BJ (cell line): ENCODE results near the gene UBTD1. TPM values are rescaled to one million over a fixed set of nuclear protein-coding genes. Genes with fewer than 3 reads are reported as not detected.

Source experiments
- CTCF ChIA-PET: fragments of 350-600 bp; formaldehyde crosslinking; extraction: SDS; loops from one replicate; lab custom pipeline; 2021; ENCODE audit warnings: antibody characterized with exemption, inconsistent platforms; lab: Yijun Ruan, JAX
- POLR2A ChIA-PET: fragments of 300-600 bp; sonication (Branson Sonifier 250); formaldehyde crosslinking; extraction: SDS; loops from one replicate; lab custom pipeline; 2021; ENCODE audit warnings: antibody characterized with exemption; lab: Charles Lee
- DNase-seq: peaks from one replicate; pipeline ENCODE4 v3.0.0-alpha.2; 2011; ENCODE audit warnings: low read depth
- H3K27me3 ChIP-seq: 2 replicates; pipeline ENCODE4 v1.6.0; 2011; ENCODE audit warnings: low read length; ENCODE audit not compliant: control insufficient read depth, insufficient read depth
- H3K36me3 ChIP-seq: 2 replicates; pipeline ENCODE4 v1.5.1; 2011; ENCODE audit warnings: low read length; ENCODE audit not compliant: control insufficient read depth, insufficient read depth
- H3K4me3 ChIP-seq: 2 replicates; pipeline ENCODE4 v1.5.1; 2011; ENCODE audit warnings: low read depth, mild to moderate bottlenecking, control low read depth, low read length
- CTCF ChIP-seq: IDR thresholded peaks from 2 replicates; pipeline ENCODE4 v1.5.1; 2011; ENCODE audit warnings: low read depth, mild to moderate bottlenecking, control low read depth, inconsistent platforms, low read length, moderate library complexity; ENCODE audit not compliant: insufficient read depth
- polyA plus RNA-seq: library from polyadenylated mRNA; depleted of rRNA; stranded (reverse); fragments of >200 nt; gene quantifications from 2 replicates; pipeline ENCODE4 v1.2.3, GENCODE V29; 2011

Gene UBTD1
- polyA plus RNA-seq, 1 experiment = 39.0 TPM

- Histone ChIP-seq H3K27me3 (no peaks in the 10 kb centered on the region), H3K4me3 (no peak overlapping the region), H3K36me3 (no peaks in the 10 kb centered on the region)
- TF ChIP-seq CTCF = no peak
- ChIA-PET CTCF (interaction anchor here (0.6 to 8.7 kb wide), 8 partner anchors 12 to 76 kb away, joined by 3 to 66 read pairs (median 4); partner anchors contain the start of gene ANKRD2), POLR2A (no interaction called here)
- DNase-seq = no peak
Observed at GRCh38 chr10:97540669-97541500, 42.2 kb downstream of the UBTD1 start.

- Histone ChIP-seq H3K36me3 (no peaks in the 10 kb centered on the region), H3K27me3 (no peaks in the 10 kb centered on the region), H3K4me3 (no peak overlapping the region)
- DNase-seq = peak; percentile 80
- ChIA-PET POLR2A (interaction anchor here (0.7 kb wide), 1 partner anchor 43 kb away, joined by 9 read pairs; the partner anchor contains the start of gene UBTD1), CTCF (interaction anchor here (0.7 to 8.7 kb wide), 5 partner anchors 11 to 935 kb away, joined by 3 to 66 read pairs (median 3); no protein-coding TSS in a partner anchor)
- no peak for TF ChIP-seq CTCF
Observed at GRCh38 chr10:97542169-97543024, 43.7 kb downstream of the UBTD1 start.

- H3K27me3 ChIP-seq = no peaks in the 10 kb centered on the region
- DNase-seq = peak; percentile 75
- CTCF ChIA-PET = interaction anchor here (0.8 to 8.7 kb wide), 3 partner anchors 10 to 80 kb away, joined by 3 to 66 read pairs (median 3); no protein-coding TSS in a partner anchor
- POLR2A ChIA-PET = no interaction called here
- no peak for TF ChIP-seq CTCF
- H3K36me3 ChIP-seq = no peaks in the 10 kb centered on the region
- H3K4me3 ChIP-seq = no peak overlapping the region
Observed at GRCh38 chr10:97543025-97543546, 44.4 kb downstream of the UBTD1 start.

GRCh38 chr10:97546456-97547270 is 47.9 kb downstream of the UBTD1 start:
- ChIA-PET CTCF (interaction anchor here (0.9 to 2.2 kb wide), 7 partner anchors 7 to 140 kb away, joined by 3 to 7 read pairs (median 4); no protein-coding TSS in a partner anchor), POLR2A (no interaction called here)
- H3K4me3 ChIP-seq = no peak overlapping the region
- TF ChIP-seq CTCF = no peak
- H3K27me3 ChIP-seq = no peaks in the 10 kb centered on the region
- DNase-seq = no peak
- no peaks in the 10 kb centered on the region for H3K36me3 ChIP-seq
